ENCODE results near the gene TOB1.

GRCh38 chr17:50856431-50856830, 9.7 kb downstream of the TOB1 start:
- TF ChIP-seq POLR2A (IDR thresholded peaks at IDR 0.05), result no peak
- TF ChIP-seq, protein P1, sequence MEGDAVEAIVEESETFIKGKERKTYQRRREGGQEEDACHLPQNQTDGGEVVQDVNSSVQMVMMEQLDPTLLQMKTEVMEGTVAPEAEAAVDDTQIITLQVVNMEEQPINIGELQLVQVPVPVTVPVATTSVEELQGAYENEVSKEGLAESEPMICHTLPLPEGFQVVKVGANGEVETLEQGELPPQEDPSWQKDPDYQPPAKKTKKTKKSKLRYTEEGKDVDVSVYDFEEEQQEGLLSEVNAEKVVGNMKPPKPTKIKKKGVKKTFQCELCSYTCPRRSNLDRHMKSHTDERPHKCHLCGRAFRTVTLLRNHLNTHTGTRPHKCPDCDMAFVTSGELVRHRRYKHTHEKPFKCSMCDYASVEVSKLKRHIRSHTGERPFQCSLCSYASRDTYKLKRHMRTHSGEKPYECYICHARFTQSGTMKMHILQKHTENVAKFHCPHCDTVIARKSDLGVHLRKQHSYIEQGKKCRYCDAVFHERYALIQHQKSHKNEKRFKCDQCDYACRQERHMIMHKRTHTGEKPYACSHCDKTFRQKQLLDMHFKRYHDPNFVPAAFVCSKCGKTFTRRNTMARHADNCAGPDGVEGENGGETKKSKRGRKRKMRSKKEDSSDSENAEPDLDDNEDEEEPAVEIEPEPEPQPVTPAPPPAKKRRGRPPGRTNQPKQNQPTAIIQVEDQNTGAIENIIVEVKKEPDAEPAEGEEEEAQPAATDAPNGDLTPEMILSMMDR (IDR thresholded peaks at IDR 0.05), result no peak
